ENCODE results near the gene TMF1.

DNA sequence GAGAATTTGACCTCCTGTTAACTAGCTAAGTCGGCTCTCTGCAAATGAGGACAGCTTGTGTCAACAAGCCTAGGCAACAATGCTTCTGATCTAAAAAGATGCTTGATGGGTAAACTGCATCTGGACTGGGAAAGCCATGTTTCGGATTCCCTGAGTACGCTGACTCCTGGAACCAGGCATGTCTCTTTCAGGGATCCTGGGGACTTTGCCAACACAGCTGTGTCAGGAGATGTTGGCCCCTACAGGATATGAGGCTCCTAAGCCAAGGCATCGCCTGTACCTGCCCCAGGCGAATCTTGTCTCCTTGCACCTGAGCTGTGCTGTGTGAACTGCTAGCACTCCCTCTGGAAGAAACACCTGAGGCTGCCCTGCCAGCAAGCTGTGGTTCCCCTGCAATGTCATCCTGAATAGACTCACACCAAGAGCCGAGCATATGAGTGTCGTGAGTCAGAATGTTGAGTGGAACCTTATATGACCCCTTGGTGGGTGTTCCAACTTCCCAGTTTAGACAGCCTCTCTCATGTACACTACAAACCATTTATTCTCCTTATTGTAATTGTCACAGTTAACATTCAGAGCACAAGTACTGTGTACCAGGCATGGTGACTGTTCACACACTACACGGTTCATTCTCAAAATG, 55.7 kb downstream of the TMF1 start:
- TF ChIP-seq, protein P1, sequence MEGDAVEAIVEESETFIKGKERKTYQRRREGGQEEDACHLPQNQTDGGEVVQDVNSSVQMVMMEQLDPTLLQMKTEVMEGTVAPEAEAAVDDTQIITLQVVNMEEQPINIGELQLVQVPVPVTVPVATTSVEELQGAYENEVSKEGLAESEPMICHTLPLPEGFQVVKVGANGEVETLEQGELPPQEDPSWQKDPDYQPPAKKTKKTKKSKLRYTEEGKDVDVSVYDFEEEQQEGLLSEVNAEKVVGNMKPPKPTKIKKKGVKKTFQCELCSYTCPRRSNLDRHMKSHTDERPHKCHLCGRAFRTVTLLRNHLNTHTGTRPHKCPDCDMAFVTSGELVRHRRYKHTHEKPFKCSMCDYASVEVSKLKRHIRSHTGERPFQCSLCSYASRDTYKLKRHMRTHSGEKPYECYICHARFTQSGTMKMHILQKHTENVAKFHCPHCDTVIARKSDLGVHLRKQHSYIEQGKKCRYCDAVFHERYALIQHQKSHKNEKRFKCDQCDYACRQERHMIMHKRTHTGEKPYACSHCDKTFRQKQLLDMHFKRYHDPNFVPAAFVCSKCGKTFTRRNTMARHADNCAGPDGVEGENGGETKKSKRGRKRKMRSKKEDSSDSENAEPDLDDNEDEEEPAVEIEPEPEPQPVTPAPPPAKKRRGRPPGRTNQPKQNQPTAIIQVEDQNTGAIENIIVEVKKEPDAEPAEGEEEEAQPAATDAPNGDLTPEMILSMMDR (IDR thresholded peaks at IDR 0.05; ENCODE audit: low read length): no peak
- TF ChIP-seq EZH2 (optimal IDR thresholded peaks at IDR 0.05; ENCODE audit: low read depth, low read length) (no peak), EZH2phosphoT487 (IDR thresholded peaks at IDR 0.05; ENCODE audit: low read length) (no peak)
